Left lung (tissue), 10 donors: ENCODE results near the gene LETM1. TPM values are rescaled to one million over a fixed set of nuclear protein-coding genes. Genes with fewer than 3 reads are reported as not detected.

Experiments
- ATAC-seq: fragments of 200-7000 bp; cut with Tn5 transposase; one replicate; pipeline ENCODE4 v1.9.1; 2020; ENCODE audit warnings: moderate library complexity
- DNase-seq, 4 donors: peaks; one replicate each; pipeline ENCODE4 v3.0.0-alpha.2; 2013 to 2020
- H3K27ac ChIP-seq, 2 donors: fragments of 200-600 bp; sonication (generic) in 1 of 2; one replicate each; pipeline versions ENCODE4 v1.5.0 to v1.8.0; 2020 to 2021
- H3K27me3 ChIP-seq, 2 donors: fragments of 200-600 bp; sonication (generic) in 1 of 2; one replicate each; pipeline versions ENCODE4 v1.5.0 to v1.8.0; 2020 to 2021
- H3K36me3 ChIP-seq, 2 donors: fragments of 200-600 bp; sonication (generic) in 1 of 2; one replicate each; pipeline versions ENCODE4 v1.5.0 to v1.8.0; 2020 to 2021
- H3K4me1 ChIP-seq, 2 donors: fragments of 200-600 bp; one replicate each; pipeline ENCODE4 v1.8.0; 2021
- H3K4me3 ChIP-seq, 2 donors: fragments of 200-600 bp; sonication (generic) in 1 of 2; one replicate each; pipeline versions ENCODE4 v1.5.0 to v1.8.0; 2020 to 2021; ENCODE audit warnings: mild to moderate bottlenecking in 1 of 2
- H3K9me3 ChIP-seq, 2 donors: fragments of 200-600 bp; sonication (generic) in 1 of 2; one replicate each; pipeline versions ENCODE4 v1.5.0 to v1.8.0; 2020 to 2021
- intact Hi-C, 2 donors: fragments of 100-400 bp; cut with DNase I; formaldehyde crosslinking; loops; one replicate each; pipeline versions ENCODE4 v1.11.2 to v1.14.2; 2022
- polyA plus RNA-seq, 6 donors: library from polyadenylated mRNA; unstranded; fragments of 120-200 nt; gene quantifications; one replicate each; pipeline ENCODE4 v1.2.1, GENCODE V29; 2013; ENCODE audit not compliant: insufficient read length in 6 of 6
- total RNA-seq, 2 donors: library from RNA; stranded (reverse); fragmentation: NEBNext Ultra II Directional; extraction: Animal tissue kit (Norgen Biotek cat#: 25700); gene quantifications; one replicate each; pipeline ENCODE4 v1.2.1, GENCODE V29; 2021
- TF ChIP-seq, protein P1 (sequence below), 2 donors: fragments of 200-600 bp; sonication (generic) in 1 of 2; IDR thresholded peaks; one replicate each; pipeline versions ENCODE4 v1.5.0 to v1.8.0; 2021; ENCODE audit warnings: antibody characterized with exemption in 2 of 2
- donor health status: DM: no; HTN: yes; CAD: no.
- donor health status: DM: no; HTN: no; CAD: no.

Gene LETM1
- total and polyA plus RNA-seq, 8 donors = 17.9 to 52.3 (median 21.5) TPM

DNA sequence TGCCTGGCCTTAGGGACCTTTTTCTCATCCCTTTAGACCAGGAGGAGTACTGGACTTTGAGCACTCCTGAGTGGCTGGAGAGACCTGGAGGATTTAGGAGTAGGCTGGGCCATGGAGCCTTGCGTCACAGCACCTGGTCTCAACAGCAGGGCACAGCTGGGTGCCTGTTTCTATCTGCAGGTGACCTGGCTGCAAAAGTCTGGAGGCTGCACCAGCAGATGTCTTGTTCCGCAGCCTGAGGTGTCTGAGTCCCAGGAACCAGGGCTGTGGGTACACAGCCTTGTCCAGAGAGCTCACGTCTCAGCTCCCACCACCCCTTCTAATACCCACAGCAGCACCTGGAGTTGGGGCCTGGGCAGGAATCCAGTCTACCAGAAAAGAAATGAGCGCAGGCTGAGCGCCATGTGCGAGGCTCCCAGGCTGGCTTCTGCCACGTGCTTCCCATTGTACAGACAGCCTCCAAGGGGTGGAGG lies 10.3 kb upstream of the LETM1 start:
- H3K9me3 ChIP-seq = no peaks in the 10 kb centered on the region
- no peak for DNase-seq
- ATAC-seq = no peak
- H3K4me3 ChIP-seq = no peak overlapping the region
- TF ChIP-seq, protein P1, sequence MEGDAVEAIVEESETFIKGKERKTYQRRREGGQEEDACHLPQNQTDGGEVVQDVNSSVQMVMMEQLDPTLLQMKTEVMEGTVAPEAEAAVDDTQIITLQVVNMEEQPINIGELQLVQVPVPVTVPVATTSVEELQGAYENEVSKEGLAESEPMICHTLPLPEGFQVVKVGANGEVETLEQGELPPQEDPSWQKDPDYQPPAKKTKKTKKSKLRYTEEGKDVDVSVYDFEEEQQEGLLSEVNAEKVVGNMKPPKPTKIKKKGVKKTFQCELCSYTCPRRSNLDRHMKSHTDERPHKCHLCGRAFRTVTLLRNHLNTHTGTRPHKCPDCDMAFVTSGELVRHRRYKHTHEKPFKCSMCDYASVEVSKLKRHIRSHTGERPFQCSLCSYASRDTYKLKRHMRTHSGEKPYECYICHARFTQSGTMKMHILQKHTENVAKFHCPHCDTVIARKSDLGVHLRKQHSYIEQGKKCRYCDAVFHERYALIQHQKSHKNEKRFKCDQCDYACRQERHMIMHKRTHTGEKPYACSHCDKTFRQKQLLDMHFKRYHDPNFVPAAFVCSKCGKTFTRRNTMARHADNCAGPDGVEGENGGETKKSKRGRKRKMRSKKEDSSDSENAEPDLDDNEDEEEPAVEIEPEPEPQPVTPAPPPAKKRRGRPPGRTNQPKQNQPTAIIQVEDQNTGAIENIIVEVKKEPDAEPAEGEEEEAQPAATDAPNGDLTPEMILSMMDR (IDR thresholded peaks at IDR 0.05) = no peak
- no peak overlapping the region for H3K27ac ChIP-seq
- intact Hi-C loops = no loop called here
- H3K27me3 ChIP-seq = peaks cover 0 to 50% of the 10 kb centered on the region in 2 donors
- peaks cover 0 to 20% of the 10 kb centered on the region in 2 donors for H3K4me1 ChIP-seq
- no peaks in the 10 kb centered on the region for H3K36me3 ChIP-seq

DNA sequence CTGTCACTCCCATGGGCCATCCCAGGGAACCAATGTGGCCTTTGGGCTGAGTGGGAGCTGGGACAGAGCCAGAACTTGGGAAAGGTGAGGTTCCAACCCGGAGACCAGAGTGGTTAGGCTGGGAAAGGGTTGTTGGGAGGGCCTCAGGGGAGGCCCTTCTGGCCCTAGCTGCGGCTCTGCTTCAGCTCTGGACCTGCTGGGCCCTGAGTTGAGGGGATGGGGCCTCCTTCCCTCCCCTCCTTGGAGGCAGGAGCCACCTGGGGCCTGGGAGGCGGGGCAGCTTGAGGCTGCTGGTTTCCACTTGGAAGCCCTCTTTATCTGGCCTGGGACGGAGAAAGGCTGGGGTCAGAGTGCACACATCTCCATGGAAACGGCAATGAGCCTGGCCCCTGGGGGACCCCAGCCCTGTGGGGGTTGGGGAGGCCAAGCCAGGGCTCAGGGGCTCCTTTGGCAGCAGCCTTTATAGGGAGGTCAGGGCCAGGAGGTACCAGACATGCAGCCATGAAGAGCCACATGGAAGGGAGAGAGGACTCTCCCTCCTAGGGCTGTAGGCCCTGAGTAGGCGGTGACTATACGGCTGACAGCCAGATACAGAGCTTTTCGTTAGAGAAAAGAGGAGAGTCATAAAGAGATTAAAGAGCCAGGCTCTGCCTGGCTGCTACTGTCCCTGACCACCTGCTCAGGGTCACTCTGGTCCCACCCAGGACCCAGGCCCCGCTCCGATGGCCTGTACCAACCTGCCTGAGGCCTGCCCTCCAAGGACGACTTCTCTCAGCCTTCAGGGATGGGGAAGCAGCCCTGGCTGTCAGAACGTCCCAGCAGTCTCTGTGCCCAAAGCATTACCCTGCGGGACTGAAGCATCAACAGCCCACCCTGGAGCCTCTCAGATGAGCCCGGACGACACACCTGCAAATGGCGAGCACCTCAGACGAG lies 8.4 kb upstream of the LETM1 start:
- no peaks in the 10 kb centered on the region for H3K36me3 ChIP-seq
- ATAC-seq = no peak
- no peak overlapping the region for H3K4me3 ChIP-seq
- H3K4me1 ChIP-seq = peaks cover 0 to 12% of the 10 kb centered on the region in 2 donors
- no peak overlapping the region for H3K27ac ChIP-seq
- DNase-seq = no peak
- intact Hi-C loops = no loop called here
- peaks cover 0 to 50% of the 10 kb centered on the region in 2 donors for H3K27me3 ChIP-seq
- TF ChIP-seq, protein P1 (IDR thresholded peaks at IDR 0.05) = no peak
- no peaks in the 10 kb centered on the region for H3K9me3 ChIP-seq

DNA sequence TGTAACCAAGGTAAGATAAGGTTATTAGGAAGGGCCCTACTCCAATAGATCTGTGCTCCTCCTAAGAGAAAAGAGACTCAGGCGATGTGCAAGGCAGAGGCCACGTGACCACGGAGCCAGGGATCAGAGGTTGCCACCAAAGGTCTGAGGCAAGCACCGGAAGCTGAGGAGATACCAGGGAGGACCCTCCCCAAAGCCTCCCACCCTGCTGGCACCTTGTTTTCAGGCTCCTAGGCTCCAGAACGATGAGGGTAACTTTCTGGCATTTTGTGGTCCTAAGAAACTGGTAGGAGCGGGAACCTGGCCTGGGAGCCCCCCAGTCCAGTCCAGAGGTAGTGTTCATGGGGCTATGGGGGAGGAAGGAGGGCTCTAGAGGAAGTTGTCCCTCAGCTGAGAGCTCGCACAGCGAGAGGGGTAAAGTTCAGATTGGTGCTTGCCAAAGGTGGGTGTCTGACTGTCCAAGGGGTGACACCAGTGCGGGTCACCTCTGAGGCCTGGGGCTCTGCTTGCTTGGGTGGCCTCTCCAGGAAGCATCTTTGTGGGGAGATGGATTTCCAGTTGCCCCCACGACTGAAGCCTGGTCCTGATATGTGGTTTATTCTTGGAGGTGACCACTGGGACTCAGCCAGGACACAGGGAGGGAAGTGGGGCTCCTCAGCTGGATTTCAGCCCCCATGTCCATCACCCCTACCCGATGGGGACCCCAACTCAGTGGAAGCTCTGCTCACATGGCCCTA lies 7.5 kb upstream of the LETM1 start:
- Histone ChIP-seq H3K4me1 (peaks cover 0 to 11% of the 10 kb centered on the region in 2 donors), H3K27me3 (peaks cover 0 to 50% of the 10 kb centered on the region in 2 donors), H3K36me3 (no peaks in the 10 kb centered on the region), H3K9me3 (no peaks in the 10 kb centered on the region), H3K27ac (no peak overlapping the region), H3K4me3 (no peak overlapping the region)
- TF ChIP-seq, protein P1 (IDR thresholded peaks at IDR 0.05) = no peak
- ATAC-seq (no peak), DNase-seq (no peak)
- intact Hi-C loops = no loop called here

DNA sequence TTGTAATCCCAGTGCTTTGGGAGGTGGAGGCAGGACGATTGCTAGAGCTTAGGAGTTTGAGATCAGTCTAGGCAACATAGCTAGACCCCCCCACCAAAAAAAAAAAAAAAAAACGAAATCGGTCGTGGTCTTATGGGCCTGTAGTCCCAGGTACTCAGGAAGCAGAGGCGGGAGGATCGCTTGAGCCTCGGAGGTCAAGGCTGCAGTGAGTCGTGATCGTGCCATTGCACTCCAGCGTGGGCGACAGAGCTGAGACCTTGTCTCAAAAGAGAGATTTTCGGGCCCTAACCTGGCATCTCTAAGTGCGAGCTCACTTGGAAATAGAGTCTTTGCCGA lies 7.0 kb upstream of the LETM1 start:
- peaks cover 0 to 11% of the 10 kb centered on the region in 2 donors for H3K4me1 ChIP-seq
- H3K27ac ChIP-seq = no peak overlapping the region
- peaks cover 0 to 49% of the 10 kb centered on the region in 2 donors for H3K27me3 ChIP-seq
- H3K9me3 ChIP-seq = no peaks in the 10 kb centered on the region
- no peak overlapping the region for H3K4me3 ChIP-seq
- TF ChIP-seq, protein P1 (IDR thresholded peaks at IDR 0.05) = no peak
- ATAC-seq (no peak), DNase-seq (no peak)
- intact Hi-C loops = no loop called here
- H3K36me3 ChIP-seq = no peaks in the 10 kb centered on the region
